AG08395 (cell line): ENCODE data around the gene ADGRG2.
A peak's percentile ranks its signal among the peaks of the same experiment; 100 is the strongest.
"Not testable (repeated sequence)": the region's sequence is repeated elsewhere in the genome, so short reads cannot be mapped to it uniquely, and the experiment has no call there.

Experiments used
- DNase-seq: peaks from one replicate; pipeline ENCODE4 v3.0.0; 2012; ENCODE audit warnings: mixed read lengths, low spot score

The ADGRG2 gene

GRCh38 chrX:19075754-19076153 is 46.5 kb downstream of the ADGRG2 start:
- no peak for DNase-seq

DNA sequence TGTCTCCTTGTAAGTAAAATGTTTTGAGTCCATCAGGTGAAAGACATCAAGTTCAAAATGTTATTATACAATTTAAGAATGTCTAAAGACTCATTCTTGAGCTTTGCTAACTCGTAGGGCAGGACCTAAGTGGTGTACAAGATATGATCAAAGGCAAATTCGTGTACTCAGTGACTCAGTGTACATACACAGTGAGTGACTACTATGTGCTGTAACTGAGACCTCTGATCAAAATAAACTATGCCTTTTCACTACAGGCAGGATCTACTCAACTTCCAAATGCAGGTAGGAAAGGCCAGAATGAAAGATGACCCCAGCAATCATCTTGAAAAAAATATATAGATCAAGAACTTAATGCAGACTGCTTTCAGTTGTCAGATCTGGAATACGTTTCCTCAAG is 49.9 kb downstream of the ADGRG2 start:
- no peak for DNase-seq

- no peak for DNase-seq
Measured at GRCh38 chrX:19070555-19070994, 51.7 kb downstream of the ADGRG2 start.

GRCh38 chrX:19066987-19067386 is 55.3 kb downstream of the ADGRG2 start:
- DNase-seq, result not testable (repeated sequence)

DNA sequence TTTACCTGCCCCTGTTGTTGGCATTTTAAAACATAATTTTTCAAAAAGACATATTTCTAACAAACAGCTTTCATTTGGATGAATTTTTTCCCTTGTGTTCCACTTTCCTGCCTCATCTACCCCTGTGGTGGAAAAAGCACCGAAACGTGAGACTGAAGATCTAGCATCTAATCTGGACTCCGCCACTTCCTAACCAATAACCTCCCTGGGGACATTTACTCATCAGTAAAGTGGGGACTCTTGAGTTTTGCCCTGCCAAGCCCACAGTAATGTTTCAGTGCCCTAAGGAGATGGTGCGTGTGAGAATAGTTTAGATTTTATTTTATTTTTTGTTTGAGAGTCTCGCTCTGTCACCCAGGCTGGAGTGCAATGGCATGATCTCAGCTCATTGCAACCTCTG is 56.7 kb downstream of the ADGRG2 start:
- no peak for DNase-seq

DNA sequence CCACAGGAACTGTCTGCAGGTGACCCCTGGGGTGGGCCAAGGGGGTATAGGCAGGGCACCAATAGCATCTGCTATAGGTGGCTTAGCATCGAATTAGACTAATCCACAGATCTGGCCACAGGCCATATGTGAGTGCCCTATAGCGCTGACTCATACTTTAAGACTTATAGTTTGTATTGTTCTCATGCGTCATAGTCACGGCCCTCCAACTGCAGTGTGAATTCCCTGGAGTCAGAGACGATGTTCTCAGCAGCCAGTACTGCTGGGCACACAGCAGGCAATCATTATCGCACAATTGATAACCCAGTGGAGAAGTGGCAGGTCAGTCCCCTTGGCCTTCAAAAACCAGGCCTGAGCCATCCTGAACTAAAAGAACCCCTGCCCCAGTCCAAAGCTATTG is 58.1 kb downstream of the ADGRG2 start:
- DNase-seq, result no peak

GRCh38 chrX:19063030-19063429 is 59.2 kb downstream of the ADGRG2 start:
- peak; percentile 14 for DNase-seq

DNA sequence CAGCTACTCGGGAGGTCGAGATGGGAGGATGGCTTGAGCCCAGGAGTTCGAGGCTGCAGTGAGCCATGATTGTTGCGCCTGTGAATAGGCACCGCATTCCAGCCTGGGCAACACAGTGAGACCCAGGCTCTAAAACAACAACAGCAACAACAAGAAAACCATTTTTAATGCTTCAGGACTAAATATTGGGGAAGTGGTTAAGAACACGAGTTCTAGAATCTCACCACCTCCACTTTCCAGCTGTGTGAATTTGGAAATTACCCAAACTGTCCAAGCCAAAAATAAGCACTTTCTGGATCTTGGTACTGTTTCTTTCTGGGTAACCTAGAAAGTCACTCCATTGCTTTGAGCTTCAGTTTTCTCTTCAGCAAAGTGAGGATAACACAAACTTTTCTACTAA is 63.2 kb downstream of the ADGRG2 start:
- no peak for DNase-seq

GRCh38 chrX:19057856-19058255 is 64.4 kb downstream of the ADGRG2 start:
- DNase-seq, result no peak

- no peak for DNase-seq
Measured at GRCh38 chrX:19049110-19049509, 73.2 kb downstream of the ADGRG2 start.

DNA sequence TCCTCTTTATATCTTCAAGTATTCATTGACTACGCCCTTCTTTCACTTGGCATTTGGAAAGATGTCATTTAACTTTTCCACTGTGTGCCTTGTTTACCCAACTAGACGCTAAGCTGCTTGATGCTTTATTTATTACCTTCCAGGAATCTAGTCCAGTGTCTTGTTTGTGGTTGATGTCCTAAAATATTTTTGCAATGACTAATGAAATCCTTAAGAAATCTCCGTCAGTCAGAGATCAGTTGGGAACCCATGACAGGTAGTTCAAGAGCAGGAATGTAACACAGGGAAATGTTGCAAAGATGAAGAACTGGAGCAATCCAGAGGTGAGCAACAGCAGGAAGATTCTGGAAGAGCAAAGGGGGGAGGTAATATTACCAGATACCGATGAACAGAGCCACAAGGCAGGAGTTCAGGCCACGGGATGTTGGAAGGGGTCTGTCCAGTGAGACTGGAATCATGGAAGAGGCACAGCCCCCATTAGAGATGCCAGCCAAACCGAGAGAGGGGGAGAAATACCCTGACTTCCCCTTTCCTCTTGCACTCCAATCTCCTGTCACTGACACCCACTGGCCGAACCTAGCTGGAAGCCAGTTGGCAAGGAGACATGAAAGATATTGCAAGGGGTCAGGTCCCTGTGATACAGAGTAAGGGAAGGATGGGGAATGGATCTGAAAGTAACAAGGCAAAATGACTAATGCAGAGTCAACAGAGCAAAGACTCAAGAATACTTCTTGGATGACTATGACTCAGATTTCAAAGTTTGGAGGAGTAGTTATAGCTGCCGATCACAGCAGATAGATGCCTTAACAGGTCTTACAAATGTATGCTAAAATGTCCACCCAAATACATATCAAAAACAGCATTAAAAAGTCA is 75.7 kb downstream of the ADGRG2 start:
- DNase-seq, result peak; percentile 25

DNA sequence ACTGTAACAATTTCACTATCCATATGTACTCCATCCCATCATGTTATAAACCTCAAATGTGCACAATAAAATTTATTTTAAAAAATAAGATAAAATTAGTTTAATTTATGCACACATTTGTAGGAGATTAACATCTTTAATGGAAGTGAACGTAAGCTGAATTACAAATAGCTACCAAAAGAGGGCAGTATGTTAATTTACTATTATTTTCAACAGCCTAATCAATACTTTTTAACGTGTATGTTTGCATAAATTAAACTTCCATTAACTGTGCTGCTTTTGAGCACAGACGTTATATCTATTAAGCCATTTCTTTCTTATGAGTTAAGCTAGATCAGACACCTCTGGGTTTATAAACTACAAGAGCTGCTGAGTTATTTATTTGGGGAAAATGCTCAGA is 81.9 kb downstream of the ADGRG2 start:
- DNase-seq, result no peak

DNA sequence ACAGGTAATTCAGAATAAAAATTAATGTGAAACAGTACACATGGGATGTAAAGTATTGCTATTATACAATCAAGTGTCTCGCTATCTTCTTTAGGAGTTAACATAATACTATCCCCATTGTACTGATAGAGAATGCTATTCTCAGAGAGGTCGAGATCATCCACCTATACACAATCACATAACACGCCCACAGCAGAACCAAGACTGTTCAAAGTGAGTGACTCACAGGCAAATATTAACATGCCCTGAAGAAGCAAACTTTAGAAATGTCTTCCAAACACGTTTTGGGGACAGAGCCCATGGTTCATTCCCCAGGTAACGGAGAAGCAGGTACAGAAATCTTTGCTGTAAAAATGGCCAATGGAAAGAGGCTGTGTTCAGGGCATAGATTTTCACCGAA is 88.2 kb downstream of the ADGRG2 start:
- no peak for DNase-seq

DNA sequence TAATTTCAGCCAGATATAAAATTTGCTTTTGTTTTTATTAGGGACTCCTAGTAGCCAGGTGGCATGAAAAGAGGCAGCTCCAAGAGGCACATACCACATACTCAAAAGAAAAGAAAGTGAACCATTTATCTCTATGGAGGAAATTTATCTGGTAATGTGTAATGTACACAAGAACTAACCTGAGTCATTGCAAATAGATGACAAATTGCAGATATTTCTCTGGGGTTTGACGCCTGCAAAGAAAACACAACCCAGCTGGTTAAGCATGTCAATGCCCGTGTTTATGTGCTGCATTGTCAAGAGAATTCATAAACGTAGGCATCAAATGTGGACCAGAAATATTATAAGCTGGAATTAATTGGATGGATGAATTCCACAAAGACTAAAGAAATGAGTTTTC is 91.5 kb downstream of the ADGRG2 start:
- no peak for DNase-seq

DNA sequence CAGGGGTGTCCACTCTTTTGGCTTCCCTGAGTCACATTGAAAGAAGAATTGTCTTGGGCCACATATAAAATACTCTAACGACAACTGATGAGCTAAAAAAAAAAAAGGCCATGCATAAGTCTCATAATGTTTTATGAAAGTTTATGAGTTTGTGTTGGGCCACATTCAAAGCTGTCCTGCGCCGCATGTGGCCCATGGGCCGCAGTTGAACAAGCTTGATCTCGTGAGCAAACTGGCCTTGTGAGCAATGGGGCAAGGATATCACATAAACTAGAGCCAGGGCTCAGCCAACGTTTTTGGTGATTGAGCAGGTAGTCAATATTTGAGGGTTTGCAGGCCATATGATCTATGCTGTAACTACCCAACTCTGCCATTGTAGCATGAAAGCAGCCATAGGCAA is 93.7 kb downstream of the ADGRG2 start:
- DNase-seq, result no peak

- DNase-seq, result no peak
Measured at GRCh38 chrX:19024366-19024765, 97.9 kb downstream of the ADGRG2 start.

GRCh38 chrX:19019996-19020395 is 102.3 kb downstream of the ADGRG2 start:
- no peak for DNase-seq

- peak; percentile 15 for DNase-seq
Measured at GRCh38 chrX:19017271-19017670, 105.0 kb downstream of the ADGRG2 start.

GRCh38 chrX:19016614-19017013 is 105.7 kb downstream of the ADGRG2 start:
- DNase-seq, result not testable (repeated sequence)

DNA sequence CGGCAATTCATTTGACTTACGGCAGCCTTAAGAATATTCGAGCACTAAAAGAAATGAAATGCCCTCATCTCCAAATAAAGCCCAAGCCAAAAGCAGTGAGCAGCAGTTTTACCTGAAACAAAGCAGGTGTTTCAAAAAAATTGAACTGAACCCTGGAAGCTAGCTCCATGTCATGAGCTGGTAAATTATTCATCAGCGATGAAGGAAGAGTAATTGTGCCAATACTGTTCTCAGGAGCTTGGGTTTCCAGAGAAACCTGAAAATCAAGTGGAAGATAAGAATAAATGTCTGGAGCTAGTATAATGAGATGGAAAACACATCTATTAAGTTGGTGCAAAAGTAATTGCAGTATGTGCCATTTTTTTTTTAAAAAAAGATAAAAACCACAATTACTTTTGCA is 114.4 kb downstream of the ADGRG2 start:
- DNase-seq, result no peak

DNA sequence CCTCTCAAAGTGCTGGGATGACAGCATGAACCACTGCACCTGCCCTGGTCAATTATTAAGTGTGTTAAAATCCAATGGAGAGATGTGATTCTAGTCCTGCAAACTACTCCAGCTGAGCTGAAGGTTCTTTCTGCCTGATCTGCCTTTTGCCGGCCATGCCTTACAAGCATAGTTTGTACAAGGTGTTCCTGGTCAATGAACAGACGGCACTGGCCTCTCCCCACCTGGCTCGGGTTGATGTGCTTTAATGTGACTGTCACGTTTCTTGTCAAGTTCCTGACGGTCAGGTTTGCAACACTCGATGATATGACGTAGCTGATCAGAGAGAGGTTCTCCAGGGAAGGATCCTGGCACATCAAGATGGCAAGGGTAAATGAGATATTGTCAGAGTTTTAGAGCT is 115.3 kb downstream of the ADGRG2 start:
- no peak for DNase-seq

DNA sequence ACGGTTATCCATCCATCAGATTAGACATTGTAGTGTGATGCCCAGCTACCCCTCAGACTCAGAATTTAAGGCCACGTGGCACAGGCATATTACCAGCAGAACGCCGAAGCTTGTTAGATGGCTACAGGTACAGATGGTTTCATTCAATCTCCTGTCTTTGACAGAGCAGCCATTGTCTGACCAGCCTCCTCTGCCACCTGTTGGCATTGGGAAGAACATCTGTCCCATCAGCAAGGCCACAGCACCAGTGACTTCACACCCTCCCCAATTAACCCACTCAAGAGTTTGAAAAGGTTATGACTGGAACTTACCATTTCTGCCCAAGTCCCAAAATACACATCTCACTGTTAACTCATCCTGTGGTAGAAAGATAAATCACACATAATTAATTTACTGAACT is 116.4 kb downstream of the ADGRG2 start:
- no peak for DNase-seq

DNA sequence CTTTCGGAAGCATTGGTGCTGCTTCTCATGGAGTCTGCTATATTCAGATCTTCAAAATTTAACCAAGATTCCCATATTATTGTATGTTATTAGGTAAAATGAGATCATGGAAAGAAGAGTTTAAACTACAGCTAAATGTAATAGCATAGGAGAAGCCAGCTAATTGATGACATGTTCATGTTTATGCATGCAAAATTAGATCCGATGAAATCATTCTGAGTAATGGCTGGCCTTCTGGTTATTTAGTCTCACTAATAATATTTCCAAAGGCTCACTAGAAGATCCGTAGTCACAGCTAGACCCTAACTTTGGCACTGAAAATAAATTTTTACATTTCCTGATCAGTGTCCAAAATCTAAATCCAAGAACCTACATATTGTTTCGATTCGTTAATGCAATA is 118.5 kb downstream of the ADGRG2 start:
- no peak for DNase-seq

DNA sequence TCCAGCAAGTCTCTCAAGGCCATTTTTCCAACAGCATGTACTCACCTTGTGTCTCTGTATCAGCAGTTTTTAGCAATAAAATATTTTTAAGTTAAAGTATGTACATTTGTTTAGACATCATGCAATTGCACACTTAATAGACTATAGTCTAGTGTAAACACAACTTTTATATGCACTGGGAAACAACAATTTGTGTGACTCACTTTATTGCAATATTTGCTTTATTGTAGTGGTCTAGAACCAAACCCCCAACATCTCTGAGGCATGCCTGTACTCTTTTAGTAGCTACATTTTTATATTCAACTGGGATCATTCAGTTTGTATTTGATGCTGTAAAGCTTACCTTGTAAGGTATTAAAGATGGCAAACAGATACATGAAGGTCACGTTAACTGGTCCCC is 123.6 kb downstream of the ADGRG2 start:
- no peak for DNase-seq
